ENCODE data around the gene MCC.
"Not testable (repeated sequence)": the region's sequence is repeated elsewhere in the genome, so short reads cannot be mapped to it uniquely, and the experiment has no call there.

The MCC gene

GRCh38 chr5:113405530-113405929 is 82.7 kb downstream of the MCC start:
- FAIRE-seq, result no peak

GRCh38 chr5:113404269-113404668 is 84.0 kb downstream of the MCC start:
- FAIRE-seq, result no peak

GRCh38 chr5:113397986-113398385 is 90.3 kb downstream of the MCC start:
- FAIRE-seq, result not testable (repeated sequence)

- no peak for FAIRE-seq
Measured at GRCh38 chr5:113397046-113397445, 91.2 kb downstream of the MCC start.

- no peak for FAIRE-seq
Measured at GRCh38 chr5:113394658-113395057, 93.6 kb downstream of the MCC start.

- no peak for FAIRE-seq
Measured at GRCh38 chr5:113390224-113390623, 98.0 kb downstream of the MCC start.

GRCh38 chr5:113389116-113389515 is 99.1 kb downstream of the MCC start:
- no peak for FAIRE-seq

- no peak for FAIRE-seq
Measured at GRCh38 chr5:113387844-113388243, 100.4 kb downstream of the MCC start.

- FAIRE-seq, result no peak
Measured at GRCh38 chr5:113384782-113385285, 103.4 kb downstream of the MCC start.

- no peak for FAIRE-seq
Measured at GRCh38 chr5:113382731-113383130, 105.5 kb downstream of the MCC start.

GRCh38 chr5:113381791-113382190 is 106.5 kb downstream of the MCC start:
- no peak for FAIRE-seq

- FAIRE-seq, result no peak
Measured at GRCh38 chr5:113380807-113381326, 107.4 kb downstream of the MCC start.

- FAIRE-seq, result no peak
Measured at GRCh38 chr5:113379936-113380806, 108.1 kb downstream of the MCC start.

- FAIRE-seq, result peak; percentile 63
Measured at GRCh38 chr5:113378959-113379541, 109.2 kb downstream of the MCC start.

GRCh38 chr5:113378514-113378913 is 109.7 kb downstream of the MCC start:
- no peak for FAIRE-seq

GRCh38 chr5:113378081-113378480 is 110.2 kb downstream of the MCC start:
- no peak for FAIRE-seq

- no peak for FAIRE-seq
Measured at GRCh38 chr5:113376640-113377039, 111.6 kb downstream of the MCC start.

- no peak for FAIRE-seq
Measured at GRCh38 chr5:113375480-113376060, 112.7 kb downstream of the MCC start.

- no peak for FAIRE-seq
Measured at GRCh38 chr5:113373426-113373825, 114.8 kb downstream of the MCC start.

GRCh38 chr5:113371721-113372196 is 116.5 kb downstream of the MCC start:
- peak; percentile 89 for FAIRE-seq

GRCh38 chr5:113367586-113367985 is 120.7 kb downstream of the MCC start:
- no peak for FAIRE-seq

GRCh38 chr5:113364466-113364865 is 123.8 kb downstream of the MCC start:
- FAIRE-seq, result no peak

- FAIRE-seq, result no peak
Measured at GRCh38 chr5:113361701-113362100, 126.6 kb downstream of the MCC start.
